Esophagus muscularis mucosa (tissue), 4 donors: ENCODE measurements around the gene LRRC3.

Experiments used
- CTCF ChIP-seq, 3 experiments: fragments of 200-600 bp in 2 of 3; fragments of 450-650 bp in 1 of 3; sonication (generic) in 2 of 3; IDR thresholded peaks; one replicate each; pipeline ENCODE4 v1.5.1; 2017 to 2019; ENCODE audit warnings: antibody characterized with exemption in 3 of 3, mild to moderate bottlenecking in 2 of 3, moderate library complexity in 1 of 3
- EP300 ChIP-seq: sonication (generic); formaldehyde crosslinking; IDR thresholded peaks from one replicate; pipeline ENCODE4 v1.6.1; 2017; ENCODE audit warnings: antibody characterized with exemption
- POLR2A ChIP-seq: fragments of 450-650 bp; IDR thresholded peaks from one replicate; pipeline ENCODE4 v1.6.1; 2017; ENCODE audit warnings: antibody characterized with exemption, moderate library complexity, mild to moderate bottlenecking, low read depth
- POLR2AphosphoS5 ChIP-seq, 2 donors: sonication (generic); formaldehyde crosslinking; IDR thresholded peaks; one replicate each; pipeline ENCODE4 v1.6.1; 2017; ENCODE audit warnings: antibody characterized with exemption in 2 of 2

- TF ChIP-seq POLR2A (no peak), CTCF (IDR thresholded peaks at IDR 0.05) (no peak), POLR2AphosphoS5 (IDR thresholded peaks at IDR 0.05) (no peak), EP300 (no peak)
Observed at GRCh38 chr21:44477131-44477530, 21.8 kb downstream of the LRRC3 start.
